GM18868 (cell line): ENCODE results near the gene SV2C.
"Not testable (repeated sequence)": the region's sequence is repeated elsewhere in the genome, so short reads cannot be mapped to it uniquely, and the experiment has no call there.

Experiments used
- ATAC-seq: cut with Tn5 transposase; IDR thresholded peaks from one replicate; pipeline ENCODE4 v1.9.1; 2021; ENCODE audit warnings: mild to moderate bottlenecking, moderate library complexity; ENCODE audit not compliant: unreplicated experiment

SV2C gene

DNA sequence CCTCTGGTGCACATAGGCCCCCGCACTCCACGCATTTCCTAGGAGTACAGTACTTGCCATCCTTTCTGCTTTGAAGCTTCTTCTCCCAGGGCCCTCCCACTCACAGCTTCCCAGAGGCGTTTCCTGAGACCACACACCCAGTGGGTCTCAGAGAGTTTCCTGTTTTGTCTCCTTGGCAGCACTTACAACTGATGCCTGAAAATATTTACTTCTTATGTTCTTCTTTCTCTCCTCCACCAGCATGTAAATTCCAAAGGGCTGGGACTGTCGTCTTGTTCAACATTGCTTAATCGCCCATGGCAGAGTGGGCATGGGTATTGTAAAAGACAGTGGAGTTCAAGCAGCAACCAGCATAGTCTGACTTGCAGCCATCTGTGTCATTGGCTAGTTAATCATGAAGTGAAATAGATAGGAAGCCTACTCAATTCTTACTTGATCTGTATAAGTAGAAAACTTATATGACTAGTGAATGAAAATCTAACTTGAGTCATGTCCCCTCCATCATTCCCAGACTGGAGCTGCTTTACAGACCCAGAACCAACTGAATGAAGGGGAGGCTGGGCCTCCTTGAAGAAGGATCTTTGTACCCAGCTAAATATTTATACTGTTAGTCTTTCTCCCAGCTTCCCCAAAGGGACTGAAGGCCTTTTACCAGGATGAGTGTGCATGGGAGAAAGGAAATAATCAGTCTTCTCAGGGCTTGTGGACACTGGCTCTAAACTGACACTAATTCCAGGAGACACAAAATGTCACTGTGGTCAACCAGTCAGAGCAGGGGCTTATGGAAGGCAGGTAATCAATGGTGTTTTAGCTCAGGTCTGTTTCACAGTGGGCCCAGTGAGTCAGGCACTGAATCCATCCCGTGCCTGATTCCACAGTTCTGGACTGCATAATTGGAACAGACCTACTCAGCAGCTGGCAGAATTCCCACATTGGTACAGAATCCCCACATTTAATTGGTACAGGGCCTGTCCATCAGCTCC is 116.4 kb downstream of the SV2C start:
- ATAC-seq, result no peak

DNA sequence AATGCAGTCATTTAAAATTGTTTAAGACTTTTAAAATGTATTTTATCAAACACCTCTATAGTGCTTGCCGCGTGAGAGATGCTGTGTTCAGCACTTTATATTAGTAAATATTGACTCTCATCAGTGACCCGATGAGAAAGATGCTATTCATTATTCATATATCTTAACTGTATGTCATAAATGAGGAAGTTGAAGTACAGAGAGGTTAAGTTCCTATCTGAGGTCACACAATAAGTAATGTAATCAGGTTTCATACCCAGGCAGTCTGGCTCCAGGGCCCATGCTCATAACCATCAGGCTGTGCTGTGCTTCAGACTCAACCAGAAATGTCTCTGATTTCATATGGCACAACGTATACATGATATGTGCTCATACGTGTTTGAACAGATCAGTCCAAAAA is 119.0 kb downstream of the SV2C start:
- ATAC-seq, result no peak

DNA sequence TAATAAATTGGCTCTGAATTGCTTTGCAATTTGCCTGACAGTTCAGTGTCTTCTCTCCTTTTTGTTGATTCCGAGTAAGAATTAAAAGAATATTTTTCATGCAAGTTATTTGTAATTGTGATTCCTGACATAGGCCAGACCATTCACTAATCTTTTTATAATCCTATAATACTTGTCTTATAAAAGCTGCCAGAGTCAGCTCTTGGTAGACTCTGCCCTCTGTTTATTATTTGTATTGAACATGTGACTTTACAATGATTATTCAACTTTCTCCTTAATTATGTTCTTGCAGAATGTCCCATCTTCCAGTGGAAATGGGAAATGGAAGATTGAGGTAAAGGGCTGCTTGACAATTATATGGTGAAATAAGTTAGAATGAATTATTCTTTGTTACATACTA is 121.0 kb downstream of the SV2C start:
- ATAC-seq, result no peak

DNA sequence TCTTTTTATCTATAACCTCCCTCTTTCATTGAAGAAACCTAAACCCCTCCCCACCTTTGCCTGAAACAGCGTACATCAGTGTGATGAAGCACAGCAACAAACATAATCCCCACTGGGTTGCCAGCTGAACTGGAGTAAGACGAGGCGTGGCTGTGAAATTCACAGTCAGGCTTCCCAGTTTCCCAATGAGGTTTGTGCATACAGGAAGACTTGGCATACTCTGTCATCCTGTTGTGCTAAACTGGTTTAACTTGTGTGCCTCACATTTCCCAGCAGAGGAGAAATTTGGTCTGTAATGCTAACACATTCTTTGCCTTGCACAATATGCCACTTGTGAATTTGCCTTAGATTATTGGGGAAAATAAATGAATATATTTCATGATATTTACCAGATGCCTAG is 121.5 kb downstream of the SV2C start:
- ATAC-seq, result no peak

DNA sequence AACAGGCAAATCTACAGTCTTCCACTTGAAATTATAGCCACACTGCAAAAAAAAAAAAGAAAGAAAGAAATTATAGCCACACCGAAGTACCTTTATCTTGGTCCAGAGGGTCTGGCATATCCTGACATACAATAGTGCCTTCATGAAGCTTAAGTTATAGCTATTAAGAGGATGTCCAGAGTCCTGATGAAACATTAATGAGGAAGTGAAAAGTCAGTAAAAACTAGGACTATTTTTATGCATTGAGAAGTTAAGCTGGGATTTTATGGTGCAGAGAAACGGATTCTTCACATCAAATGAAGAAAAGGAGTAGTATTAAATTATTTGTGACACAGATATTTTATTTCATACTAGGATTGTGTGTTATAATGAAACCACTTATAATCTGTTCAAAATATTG is 123.9 kb downstream of the SV2C start:
- ATAC-seq, result no peak

DNA sequence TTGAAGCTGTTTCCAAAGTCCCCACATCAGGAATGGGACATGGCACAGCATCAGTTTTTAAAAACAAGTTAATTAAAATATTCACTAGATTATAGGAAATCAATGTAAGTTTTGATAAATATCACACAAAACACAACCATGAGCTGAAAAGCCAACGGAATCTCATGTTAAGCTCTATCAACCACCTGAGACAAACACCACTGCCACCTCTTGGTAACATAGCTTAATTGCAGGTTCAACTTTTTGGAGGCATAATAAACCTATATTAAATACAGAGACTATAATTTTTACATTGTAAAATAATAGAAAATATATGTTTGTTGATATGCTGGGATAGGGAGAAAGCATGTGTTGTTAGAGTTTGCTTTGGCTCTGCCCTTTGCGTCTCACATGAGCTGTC is 126.1 kb downstream of the SV2C start:
- no peak for ATAC-seq

DNA sequence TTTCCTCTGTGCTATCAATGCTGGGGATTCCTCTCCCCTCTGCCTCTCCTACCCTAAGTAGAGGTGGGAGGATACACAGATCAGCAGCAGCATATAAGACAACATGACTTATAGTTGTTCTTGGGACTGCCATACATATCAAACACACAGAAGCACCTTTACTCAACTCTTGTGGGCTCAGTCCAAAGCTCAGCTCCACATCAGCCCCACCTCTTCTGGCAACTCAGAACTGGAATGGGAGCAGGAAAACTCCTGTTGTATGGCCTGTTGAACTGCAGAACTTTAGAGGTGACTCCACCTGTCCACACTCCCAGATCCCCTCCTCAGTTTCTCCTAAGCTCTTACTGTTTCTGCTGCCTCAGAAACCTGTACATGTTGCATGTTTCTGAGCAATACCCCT is 127.8 kb downstream of the SV2C start:
- ATAC-seq, result no peak

DNA sequence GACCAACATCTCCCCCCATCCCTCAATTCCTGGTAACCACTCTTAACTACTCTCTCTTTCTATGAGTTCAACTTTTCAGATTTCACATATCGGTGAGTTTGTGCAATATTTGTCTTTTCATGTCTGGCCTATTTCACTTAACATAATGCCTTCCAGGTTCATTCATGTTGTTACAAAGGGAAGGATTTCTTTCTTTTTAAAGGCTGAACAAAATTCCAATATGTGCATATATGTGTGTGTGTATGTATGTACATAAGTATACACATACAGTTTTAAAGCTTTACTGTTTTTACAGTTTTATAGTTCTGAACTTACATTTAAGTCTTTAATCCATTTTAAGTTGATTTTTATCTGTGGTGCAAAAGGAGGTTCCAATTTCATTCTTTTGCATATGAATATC is 130.7 kb downstream of the SV2C start:
- no peak for ATAC-seq

DNA sequence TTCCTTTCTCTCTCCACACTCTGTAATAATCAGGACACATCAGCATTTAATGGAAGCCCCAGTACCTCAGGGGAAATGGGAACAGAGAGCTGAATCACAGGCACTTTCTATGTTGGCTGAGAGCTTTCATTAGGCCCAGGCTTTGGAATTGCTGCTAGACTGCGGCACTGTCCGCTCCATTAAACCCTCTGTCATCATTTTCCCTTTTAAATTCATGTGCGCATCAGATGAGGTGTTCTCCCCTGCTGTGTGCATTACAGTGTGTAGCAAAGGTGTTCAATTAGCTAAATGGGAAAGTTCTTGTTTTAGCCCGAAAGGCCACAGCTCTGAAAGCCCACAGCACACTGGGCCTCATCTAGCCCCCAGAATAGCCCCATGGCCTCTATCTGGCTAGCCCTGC is 133.6 kb downstream of the SV2C start:
- no peak for ATAC-seq

DNA sequence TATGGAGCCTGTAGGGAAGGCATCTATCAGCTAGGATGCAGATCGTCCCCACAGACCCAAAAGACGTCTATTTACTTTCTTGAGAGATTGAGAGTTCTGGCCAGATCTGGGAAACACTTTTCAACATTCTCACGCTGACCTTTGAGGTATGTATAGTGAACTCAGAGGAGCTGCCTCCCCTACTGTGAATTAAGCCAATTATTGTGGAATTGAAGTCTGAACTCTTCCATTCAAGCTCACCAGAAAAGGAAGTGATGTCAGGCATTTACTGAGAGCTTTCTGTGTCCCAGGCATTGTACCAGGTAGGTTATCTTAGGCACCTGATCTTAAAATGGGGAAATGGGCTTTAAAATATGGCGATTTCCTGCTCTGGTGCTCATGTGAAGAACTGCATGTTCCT is 136.5 kb downstream of the SV2C start:
- no peak for ATAC-seq

DNA sequence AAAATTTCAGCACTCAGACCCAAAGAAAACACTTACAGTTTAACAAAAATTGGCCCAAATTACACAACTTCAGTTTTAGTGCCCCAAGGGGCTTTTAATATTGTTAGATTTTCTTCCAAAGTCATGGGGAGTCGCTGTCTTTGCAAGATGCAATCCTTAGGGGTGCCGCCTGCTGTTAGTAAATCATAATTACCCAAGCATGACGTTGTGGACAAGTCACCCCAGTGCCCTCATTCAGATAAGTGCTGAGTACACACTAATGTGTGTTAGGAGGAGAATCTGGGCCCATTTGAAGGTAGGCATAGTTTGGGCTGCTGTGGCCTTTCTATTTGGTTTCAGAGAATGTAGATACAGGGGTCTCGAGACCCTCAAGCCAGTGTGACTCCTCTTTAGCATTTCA is 138.1 kb downstream of the SV2C start:
- no peak for ATAC-seq

DNA sequence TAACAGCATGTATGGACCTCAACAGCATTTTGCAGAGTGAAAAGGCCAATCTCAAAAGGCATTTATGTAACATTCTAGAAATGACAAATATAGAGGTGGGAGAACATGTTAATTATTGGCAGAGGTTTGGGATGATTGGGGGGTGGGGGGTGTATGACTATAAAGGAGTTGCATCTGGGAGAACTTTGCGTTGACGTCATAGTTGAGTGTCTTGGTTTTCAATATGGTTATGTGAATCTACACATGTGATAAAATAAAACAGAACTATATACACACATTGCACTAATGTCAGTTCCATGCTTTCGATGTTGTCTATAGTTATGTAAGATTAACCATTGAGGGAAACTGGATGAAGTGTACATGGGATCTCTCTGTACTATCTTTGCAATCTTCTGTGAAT is 139.1 kb downstream of the SV2C start:
- no peak for ATAC-seq

DNA sequence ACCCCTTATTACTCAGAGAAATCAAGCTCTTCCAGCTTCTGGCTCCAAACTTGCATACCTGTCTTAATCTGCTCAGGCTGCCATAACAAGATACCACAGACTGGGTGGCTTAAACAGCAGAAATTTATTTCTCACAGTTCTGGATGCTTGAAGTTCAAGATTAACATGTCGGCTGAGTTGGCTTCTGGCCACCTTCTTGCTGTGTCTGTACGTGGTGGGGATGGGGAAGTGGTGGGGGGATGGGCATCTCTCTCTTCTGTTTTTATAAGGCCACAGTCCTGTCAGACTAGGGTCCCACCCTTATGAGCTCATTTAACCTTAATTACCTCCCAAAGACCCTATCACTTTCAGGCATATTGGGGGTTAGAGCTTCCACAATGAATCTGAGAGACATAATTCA is 140.5 kb downstream of the SV2C start:
- ATAC-seq, result no peak

DNA sequence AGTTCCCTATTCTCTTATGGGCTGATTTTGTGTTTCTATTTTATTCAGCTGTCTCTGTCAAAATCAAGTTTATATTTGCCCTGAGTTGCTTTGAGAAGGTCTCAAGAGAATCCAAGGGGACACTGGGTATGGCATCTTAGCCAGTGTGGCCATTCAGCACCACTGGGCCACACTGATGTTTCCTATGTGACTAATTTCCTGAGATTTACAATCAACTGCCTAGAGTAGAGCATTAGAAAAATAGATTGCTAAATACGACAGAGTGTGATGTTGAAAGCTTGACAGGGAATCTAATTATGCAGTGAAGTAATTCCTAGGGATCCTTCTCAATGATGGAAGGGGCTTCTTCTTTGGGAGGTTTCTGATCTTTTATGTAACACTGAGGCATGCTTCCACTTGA is 141.7 kb downstream of the SV2C start:
- no peak for ATAC-seq

DNA sequence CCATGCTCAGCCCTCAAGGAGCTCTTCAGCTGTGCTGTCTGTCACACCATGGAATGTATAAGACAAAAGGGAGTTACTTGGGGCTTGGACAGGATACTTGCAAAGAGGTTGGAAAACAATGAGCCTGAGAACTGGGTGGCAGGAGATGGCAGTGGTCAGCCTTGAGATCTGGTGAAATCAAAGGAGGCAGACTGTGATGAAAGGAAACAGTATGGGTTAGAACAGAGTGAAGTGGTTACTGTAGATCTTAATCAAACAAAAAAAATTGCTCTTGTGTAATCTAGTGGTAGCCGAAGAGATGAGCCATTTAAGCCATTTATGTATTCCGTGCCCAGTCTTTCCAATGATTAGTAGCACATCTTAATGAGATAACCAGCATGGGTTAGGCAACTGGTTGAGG is 142.2 kb downstream of the SV2C start:
- ATAC-seq, result no peak

DNA sequence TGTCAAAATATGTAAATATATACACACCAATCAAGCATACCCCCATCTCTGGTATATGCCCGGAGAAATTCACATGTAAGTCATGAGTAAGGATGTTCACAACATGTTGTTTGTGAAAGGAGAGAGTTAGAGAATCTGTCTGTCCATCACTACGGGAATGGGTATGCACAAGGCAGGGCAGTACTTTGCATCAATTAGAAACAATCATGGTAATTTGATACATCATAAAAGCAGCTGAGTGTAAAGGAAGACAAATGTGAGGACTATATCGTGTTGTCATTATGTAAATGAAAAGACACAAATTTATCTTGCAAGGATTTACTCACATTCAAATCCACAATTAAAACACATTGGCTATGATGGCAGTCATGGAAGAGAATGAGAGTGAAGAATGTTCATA is 146.7 kb downstream of the SV2C start:
- no peak for ATAC-seq

DNA sequence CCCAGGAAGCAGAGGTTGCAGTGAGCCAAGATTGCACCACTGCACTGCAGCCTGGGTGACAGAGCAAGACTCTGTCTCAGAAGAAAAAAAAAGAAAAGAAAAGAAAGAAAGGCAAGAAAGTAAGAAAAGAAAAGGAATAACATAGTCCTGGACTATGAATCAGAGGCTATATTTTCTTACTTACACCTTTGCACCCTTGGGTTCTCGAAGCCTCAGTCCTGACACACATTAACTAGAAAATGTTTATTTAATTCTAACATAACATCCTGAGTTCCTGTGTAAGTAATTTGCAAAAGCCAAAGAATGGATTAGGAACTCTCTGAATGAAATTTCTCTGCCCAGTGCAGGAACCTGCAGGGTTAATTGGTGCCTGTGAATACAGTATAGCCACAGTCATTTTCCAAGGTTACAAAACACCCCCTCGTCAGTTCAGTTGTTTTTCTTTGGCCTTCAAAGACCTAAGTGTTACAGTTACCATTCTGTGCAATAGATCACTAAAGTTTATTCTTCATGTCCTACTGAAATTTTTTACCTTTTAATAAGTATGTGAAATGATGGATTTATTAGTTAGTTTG is 147.6 kb downstream of the SV2C start:
- no peak for ATAC-seq

DNA sequence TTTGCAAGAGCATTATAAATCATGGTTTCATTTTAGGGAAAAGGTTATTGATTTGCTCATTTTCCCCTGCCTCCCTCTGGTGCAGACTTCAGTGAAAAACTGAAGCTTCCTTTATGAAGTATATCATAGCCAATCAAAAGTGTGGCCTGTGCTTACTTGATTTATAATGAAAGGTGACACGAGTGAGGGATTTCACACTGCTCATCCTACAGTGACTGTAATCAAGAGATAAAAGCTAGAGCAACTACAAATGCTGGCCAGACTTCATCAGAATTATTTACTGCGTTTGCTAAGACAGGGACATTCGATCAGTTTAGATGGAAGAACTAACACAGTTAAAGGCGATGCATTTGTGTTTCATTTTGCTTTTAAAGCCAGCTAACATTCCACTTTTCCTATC is 151.5 kb downstream of the SV2C start:
- ATAC-seq, result no peak

DNA sequence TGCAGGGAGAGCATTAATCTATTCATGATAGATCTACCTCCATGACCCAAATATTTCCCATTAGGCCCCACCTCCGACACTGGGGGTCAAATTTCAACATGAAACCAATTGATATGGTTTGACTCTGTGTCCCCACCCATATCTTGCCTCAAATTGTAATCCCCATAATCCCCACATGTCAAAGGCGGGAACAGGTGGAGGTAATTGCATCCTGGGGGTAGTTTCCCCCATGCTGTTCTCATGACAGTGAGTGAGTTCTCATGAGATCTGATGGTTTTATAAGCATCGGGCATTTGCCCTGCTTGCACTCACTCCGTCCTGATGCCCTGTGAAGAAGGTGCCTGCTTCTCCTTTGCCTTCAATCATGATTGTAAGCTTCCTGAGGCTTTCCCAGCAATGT is 153.5 kb downstream of the SV2C start:
- no peak for ATAC-seq

DNA sequence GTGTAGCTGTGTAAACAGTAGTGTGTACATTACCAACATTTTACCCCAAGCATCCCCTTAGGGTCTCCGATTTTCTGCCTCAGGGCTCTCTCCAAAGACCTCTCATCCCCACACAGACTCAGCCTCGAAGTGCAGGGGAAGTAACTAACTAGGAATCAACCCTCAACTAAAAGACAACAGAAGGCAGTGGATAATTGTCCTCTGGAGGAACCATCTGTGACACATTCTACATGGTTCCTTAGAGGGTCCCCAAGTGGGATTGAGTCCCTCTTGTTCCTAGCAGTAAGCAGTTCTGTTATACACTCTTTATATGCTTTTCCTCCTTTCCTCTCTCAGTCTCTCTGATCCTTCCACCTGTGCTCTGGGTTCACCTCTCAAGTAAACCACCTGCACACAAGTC is 157.2 kb downstream of the SV2C start:
- no peak for ATAC-seq

DNA sequence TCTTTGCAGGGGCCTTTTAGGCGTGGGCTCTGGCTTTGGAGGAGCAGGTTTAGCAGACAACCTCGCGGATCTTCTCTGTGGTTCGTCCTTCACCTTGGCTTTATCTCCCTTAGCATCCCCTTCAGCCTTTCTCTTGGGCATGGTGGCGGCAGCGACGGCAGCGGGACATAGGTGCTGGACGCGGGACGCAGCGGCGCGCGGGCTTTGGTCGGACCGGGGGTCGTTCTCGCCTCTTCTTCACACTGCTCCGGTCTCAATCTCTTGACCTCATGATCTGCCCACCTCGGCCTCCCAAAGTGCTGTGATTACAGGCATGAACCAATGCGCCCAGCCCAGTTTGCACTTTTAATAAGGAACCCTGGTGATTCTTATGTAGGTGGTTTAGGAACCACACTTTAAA is 159.0 kb downstream of the SV2C start:
- ATAC-seq, result not testable (repeated sequence)

DNA sequence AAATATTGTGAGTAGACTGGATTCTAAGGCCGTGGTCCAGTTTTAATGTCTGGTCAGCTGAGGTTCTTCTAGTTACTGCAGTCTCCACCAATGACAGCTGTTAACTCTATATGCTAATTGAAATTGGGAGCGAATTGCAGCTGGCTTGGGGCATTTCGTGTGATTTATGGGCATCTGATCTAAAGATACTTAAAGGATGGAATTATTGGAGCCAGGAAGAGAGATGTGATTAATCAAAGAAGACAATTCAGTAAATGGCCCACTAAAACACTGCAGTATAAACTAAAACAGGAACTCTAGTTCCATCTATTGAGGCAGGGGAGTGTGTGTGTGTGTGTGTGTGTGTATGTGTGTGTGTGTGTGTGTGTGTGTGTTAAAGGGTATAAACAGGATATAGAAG is 162.4 kb downstream of the SV2C start:
- ATAC-seq, result no peak

DNA sequence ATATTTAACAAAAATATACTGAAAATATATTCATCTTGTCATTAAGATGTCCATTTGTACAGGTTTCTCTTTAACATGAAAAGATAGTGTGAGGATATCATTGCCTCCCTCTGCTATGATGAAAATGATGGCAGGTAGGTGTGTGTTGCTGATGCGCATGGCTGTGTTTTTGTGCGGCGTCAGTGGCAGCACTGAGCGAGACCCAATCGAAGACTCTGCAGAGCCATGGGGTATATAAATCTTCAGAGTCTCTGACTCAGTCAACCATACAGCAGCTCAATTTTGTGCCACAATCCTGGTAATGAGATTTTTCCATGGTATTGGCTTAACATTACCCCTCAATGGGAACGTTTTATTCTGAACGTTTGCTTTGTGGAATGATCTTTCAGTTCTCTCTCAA is 166.4 kb downstream of the SV2C start:
- ATAC-seq, result no peak
